GM12892 (cell line): ENCODE data around the gene ARL2BP.
"Not testable (repeated sequence)": the region's sequence is repeated elsewhere in the genome, so short reads cannot be mapped to it uniquely, and the experiment has no call there.

Experiments
- DNase-seq: peaks from one replicate; pipeline ENCODE4 v3.0.0; 2011; ENCODE audit not compliant: insufficient read length
- FAIRE-seq: peaks from 2 replicates; lab custom pipeline; 2011; peaks lifted over from hg19 to GRCh38; lab: Jason Lieb, UNC
- POLR2A ChIP-seq: IDR thresholded peaks from 2 replicates; pipeline ENCODE4 v1.6.1; 2011; ENCODE audit warnings: low read depth, low read length, control low read depth
- POLR2AphosphoS5 ChIP-seq: IDR thresholded peaks from 2 replicates; pipeline ENCODE4 v1.6.1; 2011; ENCODE audit warnings: low read depth, low read length, control low read depth
- TAF1 ChIP-seq: IDR thresholded peaks from 2 replicates; pipeline ENCODE4 v1.6.1; 2011; ENCODE audit warnings: low read depth, mild to moderate bottlenecking, control low read depth, low read length, borderline replicate concordance

The ARL2BP gene

DNA sequence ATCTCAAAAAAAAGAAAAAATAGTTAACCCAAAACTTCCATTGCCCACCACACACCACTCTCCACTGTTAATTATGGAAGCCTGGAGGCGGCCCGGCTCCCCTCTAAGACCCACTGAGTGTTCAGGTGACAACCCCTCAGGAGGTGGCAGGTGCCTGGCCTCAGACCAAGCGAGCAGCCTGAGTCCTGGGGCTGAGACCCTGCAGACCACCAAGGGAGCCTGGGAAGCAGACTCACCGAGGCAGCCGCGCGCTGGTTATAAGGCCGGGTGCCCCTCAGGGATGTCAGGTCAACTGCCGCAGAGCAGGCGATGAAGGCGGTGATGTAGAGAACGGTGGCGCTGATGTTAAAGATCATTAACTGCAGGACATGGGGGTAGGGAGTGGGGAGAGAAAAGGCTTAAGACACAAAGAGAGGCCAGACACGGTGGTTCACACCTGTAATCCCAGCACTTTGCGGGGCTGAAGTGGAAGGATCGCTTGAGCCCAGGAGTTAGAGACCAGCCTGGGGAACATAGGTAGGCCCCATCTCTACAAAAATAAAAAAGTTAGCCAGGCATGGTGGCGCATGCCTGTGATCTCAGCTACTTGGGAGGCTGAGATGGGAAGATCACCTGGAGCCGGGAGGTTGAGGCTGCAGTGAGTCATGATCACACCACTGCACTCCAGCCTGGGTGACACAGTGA, 13.3 kb downstream of the ARL2BP start:
- TF ChIP-seq POLR2A (no peak), TAF1 (no peak), POLR2AphosphoS5 (no peak)
- FAIRE-seq (no peak), DNase-seq (no peak)

GRCh38 chr16:57258910-57259475, 13.9 kb downstream of the ARL2BP start:
- FAIRE-seq (no peak), DNase-seq (no peak)
- TF ChIP-seq TAF1 (no peak), POLR2AphosphoS5 (no peak), POLR2A (no peak)

GRCh38 chr16:57260294-57260929, 15.4 kb downstream of the ARL2BP start:
- no peak for TF ChIP-seq POLR2A
- FAIRE-seq = peak; percentile 42
- no peak for DNase-seq

- TF ChIP-seq POLR2AphosphoS5 (no peak), TAF1 (no peak), POLR2A (no peak)
- DNase-seq = no peak
- FAIRE-seq = no peak
Measured at GRCh38 chr16:57261806-57262205, 16.7 kb downstream of the ARL2BP start.

DNA sequence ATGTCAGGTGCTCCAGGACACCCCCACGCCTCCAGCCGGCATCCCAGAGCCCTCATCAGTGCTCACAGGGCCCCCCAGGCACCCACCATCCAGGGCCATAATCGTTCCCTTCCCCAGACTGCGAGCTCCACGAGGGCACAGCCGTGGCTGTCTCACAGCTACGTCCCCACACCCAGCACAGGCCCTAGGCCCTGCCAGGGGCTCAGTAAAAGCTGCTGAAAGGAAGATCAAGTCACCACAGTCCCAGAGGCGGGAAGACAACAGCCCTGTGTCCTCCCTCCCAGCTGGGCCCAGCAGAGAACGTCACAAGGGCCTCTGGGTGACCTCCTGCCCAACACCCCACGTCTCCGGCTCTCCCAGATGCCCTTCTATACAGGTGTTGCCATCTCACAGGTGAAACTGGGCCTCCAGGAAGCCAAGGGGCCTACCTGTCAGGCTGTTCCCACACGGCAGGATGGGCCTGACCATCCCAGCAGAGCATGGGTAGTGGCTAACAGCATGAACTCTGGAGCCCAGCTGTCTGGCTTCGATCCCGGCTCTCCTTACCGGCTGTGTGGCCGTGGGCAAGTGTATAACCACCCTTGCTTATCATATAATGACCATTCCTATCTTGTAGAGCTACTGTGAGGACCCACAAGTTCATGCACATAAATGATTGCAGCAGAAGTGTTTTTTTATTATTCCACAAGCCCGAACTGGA, 17.9 kb downstream of the ARL2BP start:
- TF ChIP-seq TAF1 = no peak
- no peak for TF ChIP-seq POLR2A
- no peak for TF ChIP-seq POLR2AphosphoS5
- no peak for FAIRE-seq
- DNase-seq = no peak

- TF ChIP-seq TAF1 = no peak
- no peak for TF ChIP-seq POLR2AphosphoS5
- no peak for TF ChIP-seq POLR2A
- DNase-seq (no peak), FAIRE-seq (no peak)
Measured at GRCh38 chr16:57263541-57264351, 18.7 kb downstream of the ARL2BP start.

DNA sequence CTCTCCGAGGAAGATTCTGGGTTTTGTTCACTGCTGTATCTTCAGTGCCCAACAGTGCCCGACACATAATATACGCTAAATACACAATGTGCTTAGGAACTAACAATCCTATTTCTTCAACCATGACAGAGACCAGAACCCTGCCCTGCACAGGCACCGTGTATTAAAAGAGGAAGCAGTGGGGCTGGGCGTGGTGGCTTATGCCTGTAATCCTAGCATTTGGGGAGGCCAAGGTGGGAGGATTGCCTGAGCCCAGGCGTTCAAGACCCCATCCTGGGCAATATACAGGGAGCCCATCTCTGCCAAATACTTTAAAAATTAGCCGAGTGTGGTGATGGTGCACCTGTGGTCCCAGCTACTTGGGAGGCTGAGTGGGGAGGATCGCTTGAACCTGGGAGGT, 19.3 kb downstream of the ARL2BP start:
- no peak for DNase-seq
- TF ChIP-seq POLR2AphosphoS5 (no peak), TAF1 (no peak), POLR2A (no peak)
- FAIRE-seq = no peak

DNA sequence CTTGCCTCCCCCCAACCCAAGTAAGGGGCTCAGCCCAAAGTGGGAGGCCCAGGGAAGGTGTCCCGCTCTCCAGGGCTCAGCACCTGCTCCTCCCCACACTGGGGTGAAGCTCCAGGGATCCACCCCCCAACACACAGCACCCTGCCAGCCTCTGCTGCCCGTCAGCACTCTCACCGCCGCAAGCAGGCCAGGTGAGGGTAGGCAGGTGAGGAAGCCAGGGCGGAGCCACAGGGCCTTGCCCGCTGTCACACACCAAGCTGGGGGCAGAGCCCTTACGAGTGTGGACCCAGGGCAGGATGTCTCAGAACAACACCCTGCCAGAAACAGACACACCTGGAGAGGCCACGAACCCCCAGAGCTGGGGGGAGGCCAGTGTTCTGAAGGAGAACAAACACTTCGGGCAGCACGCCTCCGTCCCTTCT, 19.9 kb downstream of the ARL2BP start:
- FAIRE-seq (no peak), DNase-seq (no peak)
- no peak for TF ChIP-seq POLR2A
- no peak for TF ChIP-seq POLR2AphosphoS5
- no peak for TF ChIP-seq TAF1

GRCh38 chr16:57265850-57266530, 20.9 kb downstream of the ARL2BP start:
- FAIRE-seq (no peak), DNase-seq (no peak)
- TF ChIP-seq POLR2AphosphoS5 (no peak), POLR2A (no peak), TAF1 (no peak)

DNA sequence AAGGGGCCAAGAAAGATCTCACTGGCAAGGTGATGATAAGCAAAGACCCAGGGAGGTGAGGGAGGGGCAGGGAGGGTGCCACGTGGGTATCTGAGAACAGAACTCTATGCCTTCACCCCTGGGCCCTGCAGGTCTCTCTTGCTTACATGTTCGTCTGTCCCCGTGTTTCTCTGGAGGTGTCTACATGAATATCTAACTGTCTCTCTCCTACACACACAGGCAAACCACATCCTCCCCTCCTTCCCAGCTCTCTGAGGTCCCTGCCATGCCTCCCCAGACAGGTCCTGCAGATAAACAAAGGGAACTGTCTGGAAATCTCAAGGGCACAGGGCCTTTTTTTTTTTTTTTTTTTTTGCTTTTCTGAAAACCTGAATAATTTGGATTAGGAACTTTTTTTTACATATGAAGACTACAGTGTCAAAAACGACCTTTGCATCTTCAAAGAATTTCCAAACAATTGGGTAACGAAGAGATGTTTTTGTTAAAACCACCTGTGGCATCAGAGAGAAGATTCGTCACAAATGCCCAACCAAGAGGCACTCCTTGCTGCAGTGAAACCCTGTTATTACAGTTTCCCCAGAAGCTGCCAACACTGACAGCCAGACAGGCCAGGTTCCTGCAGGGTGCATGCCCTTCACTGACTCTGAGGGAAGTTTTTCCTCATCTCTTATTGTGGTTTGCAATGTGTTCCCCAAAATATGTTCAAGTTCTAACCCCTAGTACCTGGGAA, 21.6 kb downstream of the ARL2BP start:
- FAIRE-seq = no peak
- TF ChIP-seq POLR2AphosphoS5 = no peak
- DNase-seq = no peak

DNA sequence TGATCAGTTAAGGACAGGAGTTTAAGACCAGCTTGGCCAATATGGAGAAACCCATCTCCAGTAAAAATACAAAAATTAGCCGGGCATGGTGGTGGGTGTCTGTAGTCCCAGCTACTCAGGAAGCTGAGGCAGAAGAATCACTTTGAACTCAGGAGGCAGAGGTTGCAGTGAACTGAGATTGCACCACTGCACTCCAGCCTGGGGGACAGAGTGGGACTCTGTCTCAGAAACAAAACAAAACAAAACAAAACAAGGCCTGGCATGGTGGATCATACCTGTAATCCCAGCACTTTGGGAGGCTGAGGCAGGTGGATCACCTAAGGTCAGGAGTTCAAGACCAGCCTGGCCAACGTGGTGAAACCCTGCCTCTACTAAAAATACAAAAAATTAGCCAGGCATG, 22.3 kb downstream of the ARL2BP start:
- not testable (repeated sequence) for DNase-seq, FAIRE-seq
